NOMO-1 (cell line): ENCODE results near the gene MORC2.

ENCODE experiments used
- DNase-seq, 2 experiments: peaks; one replicate each; lab custom pipeline; 2025; ENCODE audit not compliant: unreplicated experiment in 2 of 2; lab: John Stamatoyannopoulos, UW

Gene MORC2

DNA sequence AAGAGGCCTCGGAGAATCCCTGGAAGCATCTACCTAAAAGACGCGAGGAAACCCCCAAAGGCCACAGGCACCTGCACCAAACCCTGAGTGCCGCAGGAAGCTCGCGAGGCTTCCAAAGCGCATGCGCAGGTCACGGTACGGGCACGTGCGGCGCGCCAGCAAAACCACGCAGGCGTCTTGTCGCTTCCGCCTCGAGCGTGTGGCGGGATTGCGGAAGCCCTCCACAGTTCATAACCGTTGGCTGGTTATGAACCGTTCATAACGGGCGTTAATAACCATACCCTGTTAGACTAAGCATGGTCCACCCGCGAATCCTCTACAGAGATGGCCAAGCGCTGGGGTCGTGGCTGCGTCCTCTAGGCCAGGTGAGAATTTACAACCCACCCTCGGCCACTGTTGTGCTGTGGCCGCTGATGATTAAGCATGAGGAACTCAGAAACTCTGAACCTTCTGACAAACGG lies 46.4 kb downstream of the MORC2 start:
- DNase-seq = peak; percentile 81 to 82

DNA sequence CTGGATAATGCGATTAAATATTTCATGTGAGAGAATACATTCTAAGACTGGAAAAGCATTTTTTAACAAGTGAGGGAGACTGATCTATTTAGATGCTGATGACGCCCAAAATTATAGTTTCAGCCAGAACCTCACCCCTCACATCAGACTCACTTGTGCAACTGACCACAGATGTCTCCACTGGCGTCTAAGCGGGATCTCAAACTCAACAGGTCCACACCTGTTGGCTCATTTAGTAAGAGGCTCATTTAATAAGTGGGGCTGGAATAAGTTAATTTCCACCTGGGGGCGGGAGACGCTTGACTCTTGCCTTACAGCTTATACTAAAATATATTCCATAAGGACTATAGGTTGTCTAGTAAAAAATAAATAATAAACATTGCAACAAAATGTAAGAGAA lies 47.5 kb downstream of the MORC2 start:
- DNase-seq = peak; percentile 5 to 17

DNA sequence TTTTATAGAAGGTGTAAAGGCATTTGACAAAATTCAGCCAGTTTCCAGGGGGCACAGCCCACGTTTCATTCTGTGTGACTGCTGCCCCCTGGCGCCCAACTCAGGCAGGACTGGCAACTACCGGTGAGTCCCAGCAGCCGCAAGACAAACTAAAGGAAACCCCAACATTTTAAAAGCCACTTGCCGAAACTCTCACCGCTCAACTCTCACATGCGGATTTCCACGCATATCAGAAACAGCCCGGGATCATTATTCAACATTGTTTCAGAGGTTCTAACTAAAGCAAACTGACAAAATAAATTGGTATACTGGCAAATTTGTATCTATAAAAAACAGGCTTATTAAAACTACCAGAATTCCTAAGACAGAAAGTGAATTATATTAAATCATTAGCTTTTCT lies 48.2 kb downstream of the MORC2 start:
- peak; percentile 67 for DNase-seq

DNA sequence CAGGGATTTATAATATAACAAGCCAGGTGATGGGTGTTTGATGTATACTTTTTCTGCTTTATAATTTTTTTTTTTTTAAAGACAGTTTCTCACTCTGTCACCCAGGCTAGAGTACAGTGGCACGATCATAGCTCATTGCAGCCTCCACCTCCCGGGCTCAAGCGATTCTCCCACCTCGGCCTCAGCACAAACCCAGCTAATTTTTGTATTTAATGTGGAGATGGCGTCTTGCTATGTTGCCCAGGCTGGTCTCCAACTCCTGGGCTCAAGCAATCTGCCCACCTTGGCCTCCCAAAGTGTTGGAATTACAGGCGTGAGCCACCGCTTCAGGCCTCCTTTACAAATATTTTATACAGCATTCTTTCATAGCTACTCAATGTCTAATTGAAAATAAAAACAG lies 48.6 kb downstream of the MORC2 start:
- DNase-seq = no peak

DNA sequence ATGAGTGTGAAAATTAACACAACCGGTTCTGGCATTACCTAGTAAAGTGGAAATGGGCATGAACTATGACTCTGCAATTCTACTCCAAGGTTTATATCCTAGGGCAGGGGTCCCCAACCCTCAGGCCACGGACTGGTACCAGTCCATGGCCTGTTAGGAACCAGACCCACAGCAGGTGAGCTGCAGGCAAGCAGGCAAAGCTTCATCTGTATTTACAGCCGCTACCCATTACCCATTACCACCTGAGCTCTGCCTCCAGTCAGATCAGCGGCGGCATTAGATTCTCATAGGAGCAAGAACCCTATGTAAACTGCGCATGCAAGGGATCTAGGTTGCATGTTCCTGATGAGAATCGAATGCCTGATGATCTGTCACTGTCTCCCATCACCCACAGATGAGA lies 49.8 kb downstream of the MORC2 start:
- no peak for DNase-seq

DNA sequence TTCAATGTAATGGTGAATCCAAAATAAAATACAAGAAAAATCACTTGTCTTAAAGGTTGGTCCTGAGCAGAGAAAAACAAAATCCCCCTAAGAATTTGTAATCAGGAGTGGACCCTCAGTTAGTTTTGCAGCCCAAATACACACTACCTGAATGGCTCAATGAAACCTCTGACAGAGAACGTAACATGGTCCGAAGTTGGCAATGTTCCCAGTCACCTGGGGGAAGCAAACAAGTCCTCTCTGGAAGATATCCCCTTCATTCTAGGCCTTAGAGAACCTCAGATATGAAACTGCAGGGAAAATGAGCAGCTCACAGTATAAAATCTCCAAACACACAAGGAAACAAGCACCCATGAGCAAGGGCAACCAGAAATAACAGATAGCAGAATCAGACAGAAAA lies 58.2 kb downstream of the MORC2 start:
- no peak for DNase-seq

DNA sequence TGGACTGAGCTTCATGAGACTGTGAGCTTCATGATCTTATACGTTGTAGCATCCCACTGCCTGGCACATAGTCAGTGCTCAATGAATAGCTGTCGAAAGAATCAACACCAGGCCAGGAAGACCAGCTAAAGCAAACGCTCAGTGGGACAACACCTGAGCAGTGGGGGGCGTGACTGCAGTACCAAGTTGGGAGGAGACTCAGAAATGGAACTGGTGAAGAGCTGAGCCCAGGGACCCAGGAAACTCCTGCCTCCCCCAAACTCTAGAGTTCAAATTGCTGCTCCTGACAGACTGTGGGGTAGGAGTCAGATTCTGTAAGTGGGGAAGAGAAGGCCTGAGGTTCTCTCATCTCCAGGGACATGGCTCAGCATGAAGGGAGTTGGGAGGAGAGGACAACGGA lies 59.3 kb downstream of the MORC2 start:
- no peak for DNase-seq

DNA sequence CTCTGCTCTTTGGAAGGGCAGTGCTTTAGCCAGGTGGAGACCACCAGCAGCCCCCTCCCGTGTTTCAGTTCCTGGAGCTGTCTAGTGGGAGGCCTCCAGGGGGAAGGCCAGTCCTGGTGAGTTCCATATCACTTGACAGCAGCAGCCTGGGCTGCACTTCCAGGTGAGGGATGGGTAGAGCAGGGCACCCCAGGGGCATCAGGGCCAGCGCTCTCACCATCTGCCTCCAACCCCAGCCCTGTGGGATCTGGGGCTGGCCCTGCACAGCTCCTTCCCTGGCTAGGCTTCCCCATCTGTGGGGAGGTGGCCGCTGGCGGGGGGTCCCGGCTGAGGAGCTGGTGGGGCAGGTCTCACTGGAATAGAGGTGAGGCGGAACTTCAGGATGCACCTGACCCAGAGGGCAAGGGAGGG lies 60.5 kb downstream of the MORC2 start:
- no peak for DNase-seq

DNA sequence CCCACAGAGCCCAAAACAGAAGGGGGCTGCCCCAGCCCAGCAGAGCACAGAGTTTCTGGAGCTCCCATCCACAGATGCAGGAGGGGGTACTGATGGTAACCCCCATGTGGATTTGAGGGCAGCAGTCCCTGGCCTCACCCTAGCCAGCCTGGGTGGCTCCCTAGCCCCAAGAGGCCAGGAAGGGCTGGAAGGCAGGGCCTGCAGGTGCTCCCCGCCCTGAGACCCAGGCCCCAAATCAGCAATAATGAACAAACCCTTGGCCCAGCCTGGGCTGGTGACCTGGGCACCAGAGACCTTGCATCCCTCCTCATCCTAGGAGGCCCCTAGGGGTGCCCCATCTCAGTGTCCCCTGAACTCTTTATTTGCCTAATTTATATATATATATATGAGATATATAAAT lies 61.6 kb downstream of the MORC2 start:
- DNase-seq = no peak

DNA sequence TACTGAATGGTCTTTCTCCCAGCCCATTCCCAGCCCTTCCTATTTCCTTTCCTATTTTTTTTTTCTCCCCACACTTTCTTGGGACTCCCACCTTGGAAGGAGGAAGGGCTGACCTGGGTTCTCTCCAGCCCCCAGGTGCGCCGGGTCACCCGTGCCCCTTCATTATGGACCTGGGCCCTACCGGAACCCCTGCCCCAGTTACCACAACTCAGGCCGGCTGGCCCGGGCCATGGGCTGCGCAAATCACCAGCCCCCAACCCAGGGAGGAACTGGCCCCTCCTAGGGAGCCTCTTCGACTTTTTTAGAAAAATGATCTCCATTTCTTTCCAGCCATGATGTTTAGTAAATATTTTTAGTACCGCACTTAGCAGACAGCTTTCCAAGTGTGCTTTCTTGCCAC lies 62.2 kb downstream of the MORC2 start:
- no peak for DNase-seq

DNA sequence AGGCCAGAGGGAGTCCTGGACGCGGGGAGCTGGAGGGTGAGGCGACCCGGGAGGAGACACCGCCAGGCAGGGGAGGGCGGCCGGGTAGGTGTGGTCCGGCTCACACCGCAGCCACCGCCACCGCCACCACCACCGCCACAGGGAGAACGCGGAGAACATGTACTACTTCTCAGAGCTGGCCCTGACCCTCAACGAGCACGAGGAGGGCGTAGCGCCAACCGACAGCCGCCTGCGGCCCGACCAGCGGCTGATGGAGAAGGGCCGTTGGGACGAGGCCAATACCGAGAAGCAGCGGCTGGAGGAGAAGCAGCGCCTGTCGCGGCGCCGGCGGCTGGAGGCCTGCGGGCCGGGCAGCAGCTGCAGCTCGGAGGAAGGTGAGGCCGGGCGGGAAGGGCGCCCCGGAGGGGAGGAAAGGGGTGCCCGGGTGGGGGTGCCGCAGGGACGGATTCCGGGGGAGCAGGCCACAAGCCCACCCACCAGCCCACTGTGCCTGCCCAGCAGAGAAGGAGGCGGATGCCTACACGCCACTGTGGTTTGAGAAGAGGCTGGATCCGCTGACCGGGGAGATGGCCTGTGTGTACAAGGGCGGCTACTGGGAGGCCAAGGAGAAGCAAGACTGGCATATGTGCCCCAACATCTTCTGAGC lies 62.8 kb downstream of the MORC2 start:
- DNase-seq = no peak

DNA sequence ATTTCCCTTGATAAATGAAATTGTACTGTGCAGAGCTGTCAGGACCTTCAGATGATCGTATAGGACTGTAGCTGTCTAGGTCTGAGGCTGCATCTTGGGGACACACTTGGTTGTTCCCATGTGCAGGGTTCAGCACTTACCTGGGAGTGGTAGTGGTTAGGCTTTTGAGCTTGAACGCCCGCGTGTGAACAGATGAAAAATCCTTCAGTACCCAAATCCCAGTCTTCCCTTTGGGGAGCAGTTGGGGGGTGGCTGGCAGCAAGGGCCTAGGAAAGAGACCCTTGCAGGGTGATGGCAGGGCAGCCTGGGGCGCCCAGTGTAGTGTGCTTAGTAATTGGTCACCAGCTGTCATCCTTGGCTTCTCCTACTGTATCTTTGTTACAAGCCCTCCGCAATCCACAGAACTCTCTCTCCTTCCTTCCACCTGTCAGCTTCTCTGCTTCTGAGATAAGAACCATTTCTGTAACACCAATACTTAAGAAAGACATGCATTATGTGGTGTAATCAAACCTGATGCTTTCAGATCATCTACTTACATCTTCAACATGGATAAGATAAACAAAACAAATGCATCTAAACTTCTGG lies 64.6 kb downstream of the MORC2 start:
- no peak for DNase-seq

DNA sequence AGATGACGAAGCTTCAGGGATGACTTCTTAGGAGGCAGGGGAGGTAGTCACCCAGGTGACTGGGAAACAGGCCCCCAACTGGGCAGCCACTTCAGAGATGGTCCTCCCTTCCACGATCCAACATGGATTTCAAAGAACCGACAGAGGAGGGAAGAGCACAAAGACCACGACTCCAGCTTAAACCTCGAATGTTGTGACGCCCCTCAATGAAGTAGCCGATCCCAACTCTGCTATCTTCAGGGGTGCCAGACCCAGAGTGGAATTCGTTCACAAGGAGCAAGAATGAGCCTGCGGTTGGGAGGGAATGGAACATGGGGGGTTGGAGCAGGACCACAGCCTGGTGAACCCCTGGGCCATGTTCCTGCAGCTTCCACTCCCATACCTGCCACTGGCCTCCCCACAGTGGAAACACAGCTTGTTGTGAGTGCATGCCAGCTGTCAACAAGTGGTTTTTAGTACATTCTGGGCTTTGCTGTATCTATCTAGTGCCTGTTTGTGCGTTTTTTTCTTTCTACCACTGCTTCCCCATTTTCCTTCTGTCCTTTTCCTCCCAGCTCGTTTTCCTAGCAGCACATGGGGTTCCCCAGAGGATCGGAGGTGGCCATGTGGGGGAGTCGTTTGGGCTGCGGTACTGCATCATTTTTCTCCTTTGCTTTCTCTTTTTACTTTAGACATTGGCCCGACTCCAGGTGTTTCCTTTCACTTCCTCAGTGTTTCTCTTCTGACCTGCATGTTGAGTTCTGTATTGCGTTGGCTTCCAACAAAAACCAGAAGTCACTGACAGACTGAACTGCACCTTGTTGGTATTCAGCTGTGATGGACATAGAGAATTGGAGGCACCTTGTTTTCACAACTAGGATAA lies 65.8 kb downstream of the MORC2 start:
- DNase-seq = no peak

DNA sequence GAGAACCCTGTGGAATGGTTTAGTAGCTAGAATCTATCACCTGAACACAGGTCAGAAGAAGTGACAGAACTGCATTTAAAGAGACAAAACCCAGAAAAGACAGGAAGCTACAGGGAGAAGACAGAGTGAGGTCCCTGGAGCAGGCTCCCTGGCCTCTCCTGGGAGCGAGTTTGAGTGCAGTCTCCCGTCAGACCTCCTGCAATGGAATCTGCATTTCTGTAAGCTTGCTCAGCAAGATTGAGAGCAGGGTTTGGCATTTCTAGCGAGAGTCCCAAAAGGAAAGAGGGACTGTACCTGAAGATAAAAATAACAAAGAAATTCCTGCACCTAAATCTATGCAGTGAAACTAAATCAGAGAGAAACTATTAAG lies 74.2 kb downstream of the MORC2 start:
- no peak for DNase-seq

DNA sequence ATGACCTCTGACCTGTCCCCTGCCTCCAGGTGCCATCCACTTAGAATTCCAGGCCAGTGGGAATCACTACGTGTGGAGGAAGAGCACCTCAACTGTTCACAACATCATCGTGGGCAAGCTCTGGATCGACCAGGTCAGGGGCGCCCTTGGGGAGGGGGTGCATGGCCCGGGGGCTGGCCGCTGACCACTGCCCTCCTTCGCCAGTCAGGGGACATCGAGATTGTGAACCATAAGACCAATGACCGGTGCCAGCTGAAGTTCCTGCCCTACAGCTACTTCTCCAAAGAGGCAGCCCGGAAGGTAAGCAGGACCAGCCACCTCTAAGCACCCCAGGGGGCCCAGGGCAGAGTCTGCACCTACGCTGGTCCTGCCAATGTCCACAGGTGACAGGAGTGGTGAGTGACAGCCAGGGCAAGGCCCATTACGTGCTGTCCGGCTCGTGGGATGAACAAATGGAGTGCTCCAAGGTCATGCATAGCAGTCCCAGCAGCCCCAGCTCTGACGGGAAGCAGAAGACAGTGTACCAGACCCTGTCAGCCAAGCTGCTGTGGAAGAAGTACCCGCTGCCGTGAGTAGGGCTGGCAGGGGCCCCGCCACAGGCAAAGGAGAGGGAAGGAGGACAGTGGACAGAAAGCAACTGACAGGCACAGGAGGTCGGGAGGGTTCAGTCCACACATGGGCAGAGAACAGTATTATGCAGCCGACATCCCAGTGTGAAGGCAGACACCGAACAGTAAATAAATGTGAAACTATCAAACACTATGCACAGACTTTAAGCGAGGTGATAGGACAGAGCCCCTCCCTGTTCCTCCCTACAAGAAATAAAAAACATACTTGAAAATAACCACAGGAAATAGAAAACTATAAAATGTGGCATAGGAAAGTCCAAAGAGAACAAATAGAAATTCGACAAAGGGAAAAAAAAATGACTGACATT lies 74.9 kb downstream of the MORC2 start:
- DNase-seq = no peak

DNA sequence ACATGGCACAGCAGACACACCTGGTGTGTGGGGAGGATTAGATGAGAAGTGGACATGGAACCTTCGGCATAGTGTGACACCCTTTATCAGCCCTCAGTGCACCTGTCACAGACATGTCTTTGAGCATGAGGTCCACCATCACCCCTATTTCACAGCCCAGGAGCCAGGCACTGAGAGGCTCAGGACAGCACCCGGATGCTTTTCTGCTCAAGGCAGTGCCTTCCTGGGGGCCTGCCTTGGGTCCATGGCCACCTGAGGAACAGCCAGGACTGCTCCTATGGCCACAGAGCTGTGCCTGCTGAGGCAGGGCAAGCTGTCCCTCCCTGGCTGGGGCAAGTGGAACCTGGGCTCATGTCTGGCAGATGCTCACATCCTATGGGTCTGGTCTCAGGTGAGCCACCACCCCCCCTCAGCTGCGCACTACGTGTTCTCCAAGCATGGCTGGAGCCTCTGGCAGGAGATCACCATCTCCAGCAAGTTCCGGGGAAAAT lies 75.8 kb downstream of the MORC2 start:
- no peak for DNase-seq

DNA sequence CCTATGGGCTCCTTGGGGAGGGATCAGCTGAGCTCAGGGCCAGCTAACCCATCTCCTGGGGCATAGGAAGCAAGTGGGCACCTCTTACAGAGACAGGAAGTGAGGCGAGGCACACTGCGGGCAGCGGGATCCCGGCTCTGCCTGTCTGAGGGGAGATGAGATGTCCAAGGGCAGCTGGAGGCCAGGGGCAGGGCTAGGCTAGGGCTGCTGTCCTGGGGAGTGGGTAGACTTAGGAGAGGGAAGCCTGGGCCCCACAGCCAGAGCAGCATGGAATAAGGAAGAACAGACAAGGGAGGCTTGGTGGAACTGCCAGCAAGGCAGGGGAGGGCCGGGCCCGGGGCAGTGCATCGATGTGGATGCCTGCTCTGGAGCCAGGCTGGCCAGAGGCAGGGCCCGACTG lies 76.3 kb downstream of the MORC2 start:
- DNase-seq = no peak

DNA sequence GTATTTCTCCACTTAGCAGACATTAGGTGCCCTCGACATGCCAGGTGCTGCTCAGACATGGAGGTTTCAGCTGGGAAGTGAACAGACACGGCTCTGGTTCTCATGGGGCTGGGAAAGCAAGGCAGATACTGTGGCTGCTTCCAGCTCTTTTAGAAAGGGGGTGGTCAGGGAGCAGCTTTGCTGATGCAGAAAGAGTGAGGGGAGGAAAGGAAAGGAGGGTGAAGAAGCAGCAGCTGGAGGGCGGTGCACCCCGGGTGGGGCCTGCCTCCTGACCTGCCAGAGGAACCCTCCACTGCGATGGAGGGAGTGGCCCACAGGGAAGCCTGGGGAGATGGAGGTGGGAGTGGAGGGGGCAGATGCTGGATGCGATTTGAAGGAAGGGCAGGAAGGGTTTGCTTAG lies 76.8 kb downstream of the MORC2 start:
- DNase-seq = no peak

DNA sequence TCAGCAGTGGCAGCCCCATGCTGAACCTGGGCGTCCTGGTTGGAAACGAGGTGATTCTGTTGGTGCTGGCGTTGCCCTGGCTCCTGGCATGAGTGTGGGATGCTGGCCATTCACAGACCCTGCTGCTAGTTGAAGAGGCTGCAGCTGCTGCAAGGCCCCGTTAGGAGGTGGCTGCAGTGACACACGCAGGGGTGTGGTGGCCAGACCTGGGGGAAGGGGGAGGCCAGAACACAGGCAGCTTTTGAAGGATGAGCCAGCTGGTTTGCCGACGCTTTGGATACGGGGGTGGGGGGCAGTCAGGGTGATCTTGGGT lies 77.2 kb downstream of the MORC2 start:
- no peak for DNase-seq

DNA sequence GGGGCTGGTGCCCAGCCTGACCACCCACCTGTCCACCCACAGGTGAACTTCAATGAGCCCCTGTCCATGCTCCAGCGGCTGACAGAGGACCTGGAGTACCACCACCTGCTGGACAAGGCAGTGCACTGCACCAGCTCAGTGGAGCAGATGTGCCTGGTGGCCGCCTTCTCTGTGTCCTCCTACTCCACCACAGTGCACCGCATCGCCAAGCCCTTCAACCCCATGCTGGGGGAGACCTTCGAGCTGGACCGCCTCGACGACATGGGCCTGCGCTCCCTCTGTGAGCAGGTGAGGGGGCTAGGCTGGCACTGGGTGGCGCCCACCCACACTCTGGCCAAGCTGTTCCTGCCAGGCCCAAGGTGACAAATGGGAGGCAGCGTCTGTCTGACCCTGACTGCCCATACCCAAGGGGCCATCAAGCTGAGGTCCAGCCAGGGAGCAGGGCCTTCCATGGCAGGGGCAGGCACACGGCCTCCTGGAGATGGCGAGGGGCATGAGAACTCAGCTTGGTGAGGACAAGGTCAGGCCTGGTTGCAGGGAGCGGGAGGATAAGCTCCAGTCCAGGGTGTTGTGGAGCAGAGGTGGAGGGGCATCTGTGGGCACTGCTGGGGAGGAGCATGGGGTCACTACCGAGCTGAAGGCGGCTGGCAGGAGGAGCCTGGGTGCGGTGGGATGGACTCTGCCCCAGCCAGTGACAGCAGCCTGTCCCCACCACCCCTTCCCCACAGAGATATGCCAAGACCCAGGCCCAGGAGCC lies 77.7 kb downstream of the MORC2 start:
- DNase-seq = peak in 1 of 2 experiments; percentile 0
